Measurements from ENCODE around the gene C2CD2L. TPM values are rescaled to one million over a fixed set of nuclear protein-coding genes. Genes with fewer than 3 reads are reported as not detected.

The C2CD2L gene
- total and polyA plus RNA-seq, 5 donors from 2014 or later: 2.1 to 21.1 (median 4.5) TPM

DNA sequence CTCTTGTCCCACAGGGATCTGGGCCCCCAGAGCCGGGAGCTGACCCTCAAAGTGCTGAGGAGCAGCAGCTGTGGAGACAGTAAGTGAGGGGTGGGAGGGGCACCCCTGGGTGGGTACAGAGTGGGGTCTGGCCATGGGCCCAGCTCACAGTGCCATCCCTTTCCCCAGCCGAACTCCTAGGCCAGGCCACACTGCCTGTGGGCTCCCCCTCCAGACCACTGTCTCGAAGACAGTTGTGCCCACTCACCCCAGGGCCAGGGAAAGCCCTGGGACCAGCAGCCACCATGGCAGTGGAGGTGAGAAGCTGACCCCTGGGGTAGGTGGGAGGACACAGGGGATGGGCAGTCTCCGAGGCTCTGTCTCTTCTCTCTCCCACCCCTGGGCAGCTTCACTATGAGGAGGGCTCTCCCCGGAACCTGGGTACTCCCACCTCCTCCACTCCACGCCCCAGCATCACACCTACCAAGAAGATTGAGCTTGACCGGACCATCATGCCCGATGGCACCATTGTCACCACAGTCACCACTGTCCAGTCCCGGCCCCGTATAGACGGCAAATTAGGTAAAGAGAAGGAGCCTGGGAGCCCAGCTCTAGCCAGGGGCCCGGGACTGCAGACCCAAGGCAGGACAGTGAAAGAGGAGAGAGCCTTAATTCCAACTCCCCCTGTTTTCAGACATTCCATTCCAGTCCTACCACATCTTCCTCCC is 5.3 kb downstream of the C2CD2L start:
- no peaks in the 10 kb centered on the region for H3K9me3 Mint-ChIP-seq
- DNase-seq (no peak), ATAC-seq (ENCODE audit: low read depth in 2 of 2) (no peak)
- no peaks in the 10 kb centered on the region for H3K9me3 ChIP-seq (ENCODE audit: control insufficient read depth in 2 of 2, low read length in 2 of 2)
- H3K4me3 Mint-ChIP-seq: peak overlapping the region in 1 of 4 donors; percentile 98
- H3K4me3 ChIP-seq (ENCODE audit: low read depth, low read length): no peak overlapping the region
- H3K36me3 ChIP-seq (ENCODE audit: control insufficient read depth, insufficient read depth, low read length): peaks cover 49% of the 10 kb centered on the region
- H3K4me1 ChIP-seq (ENCODE audit: control insufficient read depth, insufficient read depth, low read length, poor library complexity, severe bottlenecking): peaks cover 38% of the 10 kb centered on the region
- H3K4me1 Mint-ChIP-seq: peaks cover 18 to 52% (median 38%) of the 10 kb centered on the region in 4 donors
- H3K36me3 Mint-ChIP-seq: peaks cover 39% of the 10 kb centered on the region
- no peaks in the 10 kb centered on the region for H3K27me3 ChIP-seq (ENCODE audit: control insufficient read depth, insufficient read depth, low read length)
- H3K27me3 Mint-ChIP-seq: no peaks in the 10 kb centered on the region
- peak overlapping the region; percentile 5 to 33 (median 15) for H3K27ac Mint-ChIP-seq
- no peak overlapping the region for H3K27ac ChIP-seq (ENCODE audit: insufficient read depth, low read length, poor library complexity, severe bottlenecking)

DNA sequence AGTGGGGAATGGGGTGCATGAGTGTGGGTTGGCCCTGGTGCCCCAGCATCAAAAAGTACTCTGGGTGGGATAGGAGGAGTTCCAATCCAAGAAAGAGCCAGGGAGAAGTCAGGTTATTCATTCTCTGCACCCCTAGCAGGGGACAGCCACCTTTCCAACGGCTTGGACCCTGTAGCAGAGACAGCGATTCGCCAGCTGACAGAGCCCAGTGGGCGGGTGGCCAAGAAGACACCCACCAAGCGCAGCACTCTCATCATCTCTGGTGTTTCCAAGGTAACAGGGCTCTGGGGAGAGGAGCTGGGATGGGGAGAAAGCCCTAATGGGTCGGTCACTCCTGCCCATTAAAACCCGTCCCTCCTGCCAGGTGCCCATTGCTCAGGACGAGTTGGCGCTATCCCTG is 6.6 kb downstream of the C2CD2L start:
- Mint-ChIP-seq H3K27me3 (no peaks in the 10 kb centered on the region), H3K27ac (no peak overlapping the region), H3K4me1 (peaks cover 19 to 44% (median 32%) of the 10 kb centered on the region in 4 donors), H3K4me3 (peak overlapping the region in 1 of 4 donors; percentile 47), H3K9me3 (no peaks in the 10 kb centered on the region), H3K36me3 (peaks cover 39% of the 10 kb centered on the region)
- Histone ChIP-seq H3K27me3 (ENCODE audit: control insufficient read depth, insufficient read depth, low read length) (no peaks in the 10 kb centered on the region), H3K27ac (ENCODE audit: insufficient read depth, low read length, poor library complexity, severe bottlenecking) (no peak overlapping the region), H3K9me3 (ENCODE audit: control insufficient read depth in 2 of 2, low read length in 2 of 2) (no peaks in the 10 kb centered on the region), H3K36me3 (ENCODE audit: control insufficient read depth, insufficient read depth, low read length) (peaks cover 52% of the 10 kb centered on the region), H3K4me3 (ENCODE audit: low read depth, low read length) (no peak overlapping the region), H3K4me1 (ENCODE audit: control insufficient read depth, insufficient read depth, low read length, poor library complexity, severe bottlenecking) (peaks cover 29% of the 10 kb centered on the region)
- ATAC-seq (ENCODE audit: low read depth in 2 of 2) (no peak), DNase-seq (no peak)

DNA sequence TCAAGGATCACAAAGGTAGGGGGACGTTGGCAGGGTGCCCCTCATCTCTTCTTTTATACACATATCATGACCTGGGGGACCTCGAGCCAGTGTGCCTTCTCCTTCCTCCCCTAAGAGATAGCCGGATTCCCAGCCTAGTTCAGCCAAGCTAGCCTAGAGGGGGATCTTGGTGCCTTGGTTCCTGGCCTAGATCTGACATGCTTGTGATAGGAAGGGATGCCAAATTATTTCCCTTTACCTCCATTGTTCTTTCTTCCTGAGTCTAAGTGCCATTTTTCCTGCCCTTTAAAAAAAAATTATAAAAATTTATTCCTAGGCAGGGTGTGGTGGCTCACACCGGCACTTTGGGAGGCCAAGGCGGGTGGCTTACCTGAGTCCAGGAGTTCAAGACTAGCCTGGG is 7.2 kb downstream of the C2CD2L start:
- no peak overlapping the region for H3K4me3 ChIP-seq (ENCODE audit: low read depth, low read length)
- peaks cover 52% of the 10 kb centered on the region for H3K36me3 ChIP-seq (ENCODE audit: control insufficient read depth, insufficient read depth, low read length)
- no peak overlapping the region for H3K27ac ChIP-seq (ENCODE audit: insufficient read depth, low read length, poor library complexity, severe bottlenecking)
- no peak overlapping the region for H3K27ac Mint-ChIP-seq
- peaks cover 39% of the 10 kb centered on the region for H3K36me3 Mint-ChIP-seq
- no peaks in the 10 kb centered on the region for H3K9me3 ChIP-seq (ENCODE audit: control insufficient read depth in 2 of 2, low read length in 2 of 2)
- H3K4me1 Mint-ChIP-seq: peaks cover 14 to 38% (median 25%) of the 10 kb centered on the region in 4 donors
- no peaks in the 10 kb centered on the region for H3K27me3 Mint-ChIP-seq
- DNase-seq (no peak), ATAC-seq (ENCODE audit: low read depth in 2 of 2) (no peak)
- peaks cover 23% of the 10 kb centered on the region for H3K4me1 ChIP-seq (ENCODE audit: control insufficient read depth, insufficient read depth, low read length, poor library complexity, severe bottlenecking)
- H3K27me3 ChIP-seq (ENCODE audit: control insufficient read depth, insufficient read depth, low read length): no peaks in the 10 kb centered on the region
- H3K4me3 Mint-ChIP-seq: peak overlapping the region in 1 of 4 donors; percentile 47
- H3K9me3 Mint-ChIP-seq: no peaks in the 10 kb centered on the region

DNA sequence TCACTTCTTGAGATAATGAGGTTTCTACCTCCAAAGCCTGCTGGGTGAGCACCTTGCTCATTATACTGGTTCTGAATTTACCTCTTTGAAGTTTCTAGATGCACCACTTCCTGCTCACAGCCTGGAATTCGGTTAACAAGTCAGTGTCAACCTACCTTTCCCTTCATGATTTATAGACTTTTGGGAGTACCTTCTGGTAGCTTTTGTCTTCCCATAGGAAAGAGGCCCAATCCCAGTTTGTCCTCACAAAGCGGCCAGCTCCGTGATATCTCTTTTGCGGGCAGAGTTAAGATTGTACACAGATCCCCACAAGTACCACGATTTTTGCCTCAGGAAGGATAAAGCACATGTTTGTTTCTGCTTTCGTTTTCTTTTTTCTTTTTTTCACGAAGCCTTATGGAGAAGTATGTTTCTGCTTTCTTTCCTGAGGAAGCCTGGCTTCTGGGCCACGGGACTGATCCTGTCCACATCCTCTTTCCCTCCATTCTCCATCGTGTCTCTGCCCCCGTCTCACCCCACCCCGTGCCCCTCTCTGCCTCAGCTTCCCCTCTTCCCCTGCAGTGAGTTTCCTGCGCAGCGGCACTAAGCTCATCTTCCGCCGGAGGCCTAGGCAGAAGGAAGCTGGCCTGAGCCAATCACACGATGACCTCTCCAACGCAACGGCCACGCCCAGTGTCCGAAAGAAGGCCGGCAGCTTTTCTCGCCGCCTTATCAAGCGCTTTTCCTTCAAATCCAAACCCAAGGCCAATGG is 8.5 kb downstream of the C2CD2L start:
- no peaks in the 10 kb centered on the region for H3K27me3 Mint-ChIP-seq
- ATAC-seq (ENCODE audit: low read depth in 2 of 2): peak; percentile 27 to 75
- H3K4me1 Mint-ChIP-seq: peaks cover 10 to 32% (median 22%) of the 10 kb centered on the region in 4 donors
- peaks cover 49% of the 10 kb centered on the region for H3K36me3 ChIP-seq (ENCODE audit: control insufficient read depth, insufficient read depth, low read length)
- peak overlapping the region; percentile 88 to 94 (median 91) for H3K27ac Mint-ChIP-seq
- H3K4me3 ChIP-seq (ENCODE audit: low read depth, low read length): peak overlapping the region; percentile 24
- H3K9me3 ChIP-seq (ENCODE audit: control insufficient read depth in 2 of 2, low read length in 2 of 2): no peaks in the 10 kb centered on the region
- H3K4me3 Mint-ChIP-seq: peak overlapping the region; percentile 52 to 91 (median 81)
- peak overlapping the region; percentile 51 for H3K27ac ChIP-seq (ENCODE audit: insufficient read depth, low read length, poor library complexity, severe bottlenecking)
- H3K36me3 Mint-ChIP-seq: peaks cover 35% of the 10 kb centered on the region
- peaks cover 16% of the 10 kb centered on the region for H3K4me1 ChIP-seq (ENCODE audit: control insufficient read depth, insufficient read depth, low read length, poor library complexity, severe bottlenecking)
- no peaks in the 10 kb centered on the region for H3K9me3 Mint-ChIP-seq
- H3K27me3 ChIP-seq (ENCODE audit: control insufficient read depth, insufficient read depth, low read length): no peaks in the 10 kb centered on the region
- DNase-seq: peak in 2 of 3 donors; percentile 33 to 56

DNA sequence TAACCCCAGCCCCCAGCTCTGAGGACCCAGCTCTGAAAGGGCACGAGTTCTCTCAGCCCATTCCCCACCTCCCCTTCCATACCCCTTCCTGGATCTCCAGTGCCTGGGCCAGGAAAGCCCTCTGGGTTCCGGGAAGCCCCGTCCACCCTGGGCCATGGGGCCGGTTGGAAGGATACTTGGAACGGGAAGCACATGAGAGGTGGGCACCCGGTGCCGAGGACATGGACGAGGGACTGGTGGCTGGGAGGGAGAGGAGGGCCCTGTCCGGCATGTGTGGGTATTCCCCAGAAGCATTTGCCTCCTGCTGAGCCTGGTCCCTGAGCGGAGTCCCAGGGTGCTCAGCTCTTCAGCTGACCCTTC is 9.1 kb downstream of the C2CD2L start:
- Mint-ChIP-seq H3K4me1 (peaks cover 10 to 37% (median 26%) of the 10 kb centered on the region in 4 donors), H3K9me3 (no peaks in the 10 kb centered on the region), H3K36me3 (peaks cover 35% of the 10 kb centered on the region), H3K27ac (peak overlapping the region in 2 of 3 donors; percentile 88 to 94), H3K4me3 (peak overlapping the region in 2 of 4 donors; percentile 29 to 85), H3K27me3 (no peaks in the 10 kb centered on the region)
- Histone ChIP-seq H3K27ac (ENCODE audit: insufficient read depth, low read length, poor library complexity, severe bottlenecking) (peak overlapping the region; percentile 51), H3K36me3 (ENCODE audit: control insufficient read depth, insufficient read depth, low read length) (peaks cover 44% of the 10 kb centered on the region), H3K4me1 (ENCODE audit: control insufficient read depth, insufficient read depth, low read length, poor library complexity, severe bottlenecking) (peaks cover 21% of the 10 kb centered on the region), H3K27me3 (ENCODE audit: control insufficient read depth, insufficient read depth, low read length) (no peaks in the 10 kb centered on the region), H3K4me3 (ENCODE audit: low read depth, low read length) (no peak overlapping the region), H3K9me3 (ENCODE audit: control insufficient read depth in 2 of 2, low read length in 2 of 2) (no peaks in the 10 kb centered on the region)
- DNase-seq: no peak
- ATAC-seq (ENCODE audit: low read depth in 2 of 2): no peak

DNA sequence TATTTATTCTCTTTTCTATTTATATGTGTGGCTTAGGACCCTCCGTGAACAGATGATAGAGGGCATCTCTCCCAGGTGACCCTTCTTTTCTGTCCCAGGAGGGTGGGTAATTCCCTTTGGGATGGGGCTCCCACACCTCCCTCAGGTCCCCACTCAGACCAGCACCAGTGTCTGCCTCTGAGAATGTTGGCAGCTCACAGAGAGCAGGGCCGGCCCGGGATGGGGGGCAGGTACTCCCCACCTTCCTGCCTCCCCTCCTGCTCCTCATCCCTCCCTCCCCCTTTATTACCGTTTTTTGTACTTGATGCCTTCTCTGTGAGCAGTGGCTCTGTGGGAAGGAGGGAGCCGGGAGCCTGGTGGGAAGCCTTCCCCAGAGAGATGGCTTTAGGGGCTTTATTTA is 9.5 kb downstream of the C2CD2L start:
- Mint-ChIP-seq H3K36me3 (peaks cover 31% of the 10 kb centered on the region), H3K27me3 (no peaks in the 10 kb centered on the region), H3K27ac (peak overlapping the region in 1 of 3 donors; percentile 66), H3K9me3 (no peaks in the 10 kb centered on the region), H3K4me1 (peaks cover 10 to 35% (median 25%) of the 10 kb centered on the region in 4 donors), H3K4me3 (no peak overlapping the region)
- DNase-seq (no peak), ATAC-seq (ENCODE audit: low read depth in 2 of 2) (no peak)
- Histone ChIP-seq H3K27ac (ENCODE audit: insufficient read depth, low read length, poor library complexity, severe bottlenecking) (no peak overlapping the region), H3K9me3 (ENCODE audit: control insufficient read depth in 2 of 2, low read length in 2 of 2) (no peaks in the 10 kb centered on the region), H3K36me3 (ENCODE audit: control insufficient read depth, insufficient read depth, low read length) (peaks cover 40% of the 10 kb centered on the region), H3K27me3 (ENCODE audit: control insufficient read depth, insufficient read depth, low read length) (no peaks in the 10 kb centered on the region), H3K4me1 (ENCODE audit: control insufficient read depth, insufficient read depth, low read length, poor library complexity, severe bottlenecking) (peaks cover 21% of the 10 kb centered on the region), H3K4me3 (ENCODE audit: low read depth, low read length) (no peak overlapping the region)

DNA sequence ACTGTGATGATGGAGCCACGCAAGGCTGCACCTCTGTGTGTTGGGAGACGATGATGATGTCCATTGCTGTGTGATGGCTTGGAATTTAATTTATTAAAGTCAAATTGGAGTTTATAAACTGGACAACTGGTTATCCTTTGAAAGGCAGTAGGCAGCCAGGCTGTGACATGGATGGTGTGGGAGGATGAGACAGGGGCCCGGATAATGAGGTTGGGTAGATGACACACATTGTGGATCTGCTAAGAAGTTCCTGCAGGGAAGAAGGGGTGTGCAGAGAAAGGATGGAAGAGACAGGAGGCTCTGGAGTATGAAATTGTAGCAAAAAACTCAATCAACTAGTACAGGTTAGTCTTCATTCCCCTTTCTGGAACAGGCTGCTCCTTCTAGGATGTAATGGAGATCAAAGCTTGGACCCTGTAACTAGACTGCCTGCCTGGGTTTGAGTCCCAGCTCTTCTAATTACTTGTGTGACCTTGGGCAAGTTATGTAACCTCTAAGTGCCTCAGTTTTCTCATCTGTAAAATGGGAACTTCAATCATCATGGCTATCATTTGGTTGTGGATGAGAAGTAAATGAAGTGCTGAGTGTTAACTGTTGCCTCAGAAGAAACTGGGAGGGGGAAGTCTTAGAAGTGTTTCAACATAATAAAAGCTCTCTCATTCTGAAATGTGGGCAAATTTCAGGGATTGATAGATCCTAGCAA is 10.0 kb downstream of the C2CD2L start:
- Histone ChIP-seq H3K4me3 (ENCODE audit: low read depth, low read length) (no peak overlapping the region), H3K4me1 (ENCODE audit: control insufficient read depth, insufficient read depth, low read length, poor library complexity, severe bottlenecking) (peaks cover 27% of the 10 kb centered on the region), H3K27me3 (ENCODE audit: control insufficient read depth, insufficient read depth, low read length) (no peaks in the 10 kb centered on the region), H3K9me3 (ENCODE audit: control insufficient read depth in 2 of 2, low read length in 2 of 2) (no peaks in the 10 kb centered on the region), H3K36me3 (ENCODE audit: control insufficient read depth, insufficient read depth, low read length) (peaks cover 34% of the 10 kb centered on the region), H3K27ac (ENCODE audit: insufficient read depth, low read length, poor library complexity, severe bottlenecking) (no peak overlapping the region)
- Mint-ChIP-seq H3K4me1 (peaks cover 13 to 38% (median 27%) of the 10 kb centered on the region in 4 donors), H3K9me3 (no peaks in the 10 kb centered on the region), H3K27ac (no peak overlapping the region), H3K27me3 (no peaks in the 10 kb centered on the region), H3K36me3 (peaks cover 26% of the 10 kb centered on the region), H3K4me3 (no peak overlapping the region)
- DNase-seq (no peak), ATAC-seq (ENCODE audit: low read depth in 2 of 2) (no peak)

Measured in CD4-positive, CD25-positive, alpha-beta regulatory T cell (primary cell).